Measurements from ENCODE around the gene CRYBB1.

The CRYBB1 gene

GRCh38 chr22:26623984-26624383 is 6.2 kb upstream of the CRYBB1 start:
- no peak for TF ChIP-seq CTCF (IDR thresholded peaks at IDR 0.05; ENCODE audit: low read depth, low read length, missing control alignments)
- DNase-seq (ENCODE audit: extremely low read depth, low read depth): no peak
- no peak overlapping the region for H3K4me3 ChIP-seq (replicated peaks; ENCODE audit: low read depth, low read length)

- DNase-seq (ENCODE audit: extremely low read depth, low read depth): no peak
- no peak within 1 kb of the TSS for H3K4me3 ChIP-seq (replicated peaks; ENCODE audit: low read depth, low read length)
- TF ChIP-seq CTCF (IDR thresholded peaks at IDR 0.05; ENCODE audit: low read depth, low read length, missing control alignments): no peak
Observed at GRCh38 chr22:26621663-26622062, 3.8 kb upstream of the CRYBB1 start, which contains the start of gene CRYBA4. CRYBA4 (plus strand) TSS chr22:26621963; CDS start chr22:26622597, 634 bp downstream.

GRCh38 chr22:26620197-26620596 is 2.4 kb upstream of the CRYBB1 start:
- no peak for DNase-seq (ENCODE audit: extremely low read depth, low read depth)
- no peak overlapping the region for H3K4me3 ChIP-seq (replicated peaks; ENCODE audit: low read depth, low read length)
- TF ChIP-seq CTCF (IDR thresholded peaks at IDR 0.05; ENCODE audit: low read depth, low read length, missing control alignments): no peak

GRCh38 chr22:26619510-26619909 is 1.7 kb upstream of the CRYBB1 start:
- DNase-seq (ENCODE audit: extremely low read depth, low read depth): no peak
- H3K4me3 ChIP-seq (replicated peaks; ENCODE audit: low read depth, low read length): no peak overlapping the region
- no peak for TF ChIP-seq CTCF (IDR thresholded peaks at IDR 0.05; ENCODE audit: low read depth, low read length, missing control alignments)

GRCh38 chr22:26618455-26618854 is 628 bp upstream of the CRYBB1 start:
- no peak for DNase-seq (ENCODE audit: extremely low read depth, low read depth)
- no peak for TF ChIP-seq CTCF (IDR thresholded peaks at IDR 0.05; ENCODE audit: low read depth, low read length, missing control alignments)
- no peak overlapping the region for H3K4me3 ChIP-seq (replicated peaks; ENCODE audit: low read depth, low read length)

GRCh38 chr22:26616650-26617049 is 1.2 kb downstream of the CRYBB1 start:
- TF ChIP-seq CTCF (IDR thresholded peaks at IDR 0.05; ENCODE audit: low read depth, low read length, missing control alignments): no peak
- no peak for DNase-seq (ENCODE audit: extremely low read depth, low read depth)
- no peak overlapping the region for H3K4me3 ChIP-seq (replicated peaks; ENCODE audit: low read depth, low read length)

GRCh38 chr22:26615830-26616435 is 1.9 kb downstream of the CRYBB1 start:
- no peak overlapping the region for H3K4me3 ChIP-seq (replicated peaks; ENCODE audit: low read depth, low read length)
- no peak for DNase-seq (ENCODE audit: extremely low read depth, low read depth)
- TF ChIP-seq CTCF (IDR thresholded peaks at IDR 0.05; ENCODE audit: low read depth, low read length, missing control alignments): no peak

Measured in HFF-Myc (cell line).